22Rv1 (cell line): ENCODE measurements around the gene HGFAC.

Experiments
- ZFX ChIP-seq: fragments of 450-650 bp; IDR thresholded peaks from 2 replicates; pipeline ENCODE4 v1.6.1; 2017; ENCODE audit warnings: antibody characterized with exemption, borderline replicate concordance
- TF ChIP-seq, protein P1 (sequence below): fragments of 450-650 bp; IDR thresholded peaks from 2 replicates; pipeline ENCODE4 v1.5.1; 2017; ENCODE audit warnings: mild to moderate bottlenecking

DNA sequence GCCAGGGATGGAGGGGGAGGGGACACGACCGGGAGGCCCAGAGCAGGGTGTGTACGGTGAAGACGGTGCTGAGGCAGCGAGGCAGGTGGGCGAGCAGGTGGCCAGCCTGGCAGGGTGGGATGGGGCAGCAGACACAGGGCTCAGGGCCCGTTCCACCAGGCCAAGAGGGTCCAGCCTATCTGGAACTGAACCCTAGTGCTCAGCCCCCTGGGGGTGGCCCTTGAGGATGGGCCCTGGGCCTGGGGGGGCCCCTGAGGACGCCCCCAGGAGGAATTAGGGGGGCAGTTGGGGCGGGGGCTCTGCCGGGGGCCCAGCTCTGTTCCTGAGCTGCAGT, 3.0 kb upstream of the HGFAC start:
- TF ChIP-seq, protein P1, sequence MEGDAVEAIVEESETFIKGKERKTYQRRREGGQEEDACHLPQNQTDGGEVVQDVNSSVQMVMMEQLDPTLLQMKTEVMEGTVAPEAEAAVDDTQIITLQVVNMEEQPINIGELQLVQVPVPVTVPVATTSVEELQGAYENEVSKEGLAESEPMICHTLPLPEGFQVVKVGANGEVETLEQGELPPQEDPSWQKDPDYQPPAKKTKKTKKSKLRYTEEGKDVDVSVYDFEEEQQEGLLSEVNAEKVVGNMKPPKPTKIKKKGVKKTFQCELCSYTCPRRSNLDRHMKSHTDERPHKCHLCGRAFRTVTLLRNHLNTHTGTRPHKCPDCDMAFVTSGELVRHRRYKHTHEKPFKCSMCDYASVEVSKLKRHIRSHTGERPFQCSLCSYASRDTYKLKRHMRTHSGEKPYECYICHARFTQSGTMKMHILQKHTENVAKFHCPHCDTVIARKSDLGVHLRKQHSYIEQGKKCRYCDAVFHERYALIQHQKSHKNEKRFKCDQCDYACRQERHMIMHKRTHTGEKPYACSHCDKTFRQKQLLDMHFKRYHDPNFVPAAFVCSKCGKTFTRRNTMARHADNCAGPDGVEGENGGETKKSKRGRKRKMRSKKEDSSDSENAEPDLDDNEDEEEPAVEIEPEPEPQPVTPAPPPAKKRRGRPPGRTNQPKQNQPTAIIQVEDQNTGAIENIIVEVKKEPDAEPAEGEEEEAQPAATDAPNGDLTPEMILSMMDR: no peak
- TF ChIP-seq ZFX: no peak
